Cardiac muscle cell (in vitro differentiated cells and primary cell): ENCODE data around the gene G0S2. TPM values are rescaled to one million over a fixed set of nuclear protein-coding genes. Genes with fewer than 3 reads are reported as not detected.

Source experiments
- DNase-seq, 2 donors: peaks; one replicate each; pipeline versions ENCODE4 v3.0.0 to v3.0.0-alpha.2; 2010 to 2017; ENCODE audit warnings: low read depth in 1 of 2, low spot score in 1 of 2
- H3K27ac ChIP-seq: fragments of 200-600 bp; sonication (generic); 2 replicates; pipeline ENCODE4 v1.5.1; 2016
- H3K27me3 ChIP-seq: fragments of 200-600 bp; sonication (generic); 2 replicates; pipeline ENCODE4 v1.6.0; 2016; ENCODE audit warnings: control low read depth
- H3K36me3 ChIP-seq: fragments of 200-600 bp; sonication (generic); 2 replicates; pipeline ENCODE4 v1.5.1; 2016; ENCODE audit warnings: control low read depth
- H3K4me1 ChIP-seq: fragments of 200-600 bp; sonication (generic); 2 replicates; pipeline ENCODE4 v1.8.1; 2017; ENCODE audit warnings: low read depth, mild to moderate bottlenecking, mixed run types
- H3K4me3 ChIP-seq: fragments of 200-600 bp; sonication (generic); 2 replicates; pipeline ENCODE4 v1.5.1; 2016; ENCODE audit warnings: mild to moderate bottlenecking
- H3K9me3 ChIP-seq: fragments of 200-600 bp; sonication (generic); 2 replicates; pipeline ENCODE4 v1.5.1; 2017; ENCODE audit warnings: low read depth, mild to moderate bottlenecking, control low read depth
- polyA plus RNA-seq: library from polyadenylated mRNA; unstranded; fragments of >200 nt; fragmentation: Nextera tagmentation; extraction: Ambion mirVana; gene quantifications from 2 replicates; pipeline ENCODE4 v1.2.1, GENCODE V29; 2016
- total RNA-seq: library from RNA; depleted of rRNA; stranded (reverse); fragments of >200 nt; gene quantifications from 2 replicates; pipeline ENCODE4 v1.2.3, GENCODE V29; 2016
- TF ChIP-seq, protein P1 (sequence below): IDR thresholded peaks from 2 replicates; pipeline ENCODE4 v1.5.1; 2012; ENCODE audit warnings: low read depth, mild to moderate bottlenecking, low read length

The G0S2 gene
- total and polyA plus RNA-seq, 2 experiments from 2014 or later, result 40.0 to 73.5 TPM

DNA sequence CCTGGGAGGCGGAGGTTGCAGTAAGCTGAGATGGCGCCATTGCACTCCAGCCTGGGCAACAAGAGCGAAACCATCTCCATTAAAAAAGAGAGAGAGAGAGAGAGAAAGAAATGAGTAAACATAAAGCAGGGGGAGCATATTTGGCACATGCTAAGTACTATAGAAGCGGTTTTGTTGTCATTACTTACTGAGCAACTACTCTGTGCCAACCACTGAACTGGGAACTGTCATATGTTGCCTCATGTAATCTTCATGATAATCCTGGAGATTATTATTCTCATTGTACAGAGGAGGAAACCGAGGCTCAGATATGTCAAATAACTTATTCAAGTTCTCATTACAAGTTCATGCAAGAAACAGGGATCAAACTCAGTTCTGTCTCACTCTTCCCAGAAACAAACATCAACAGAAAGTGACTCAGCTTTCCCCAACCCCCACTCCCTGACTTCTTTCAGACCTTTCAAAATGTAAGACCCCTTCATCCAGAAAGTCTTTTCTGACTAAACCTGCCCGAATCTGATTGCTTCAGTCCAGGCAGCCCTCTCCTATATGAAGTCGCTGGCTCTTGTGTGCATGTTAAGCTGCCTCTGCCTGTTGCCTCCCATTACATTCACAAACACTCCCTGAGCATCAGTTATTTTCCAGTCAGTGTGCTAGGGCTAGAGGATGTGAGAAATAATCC is 46.5 kb upstream of the G0S2 start:
- Histone ChIP-seq H3K27me3 (no peaks in the 10 kb centered on the region), H3K36me3 (no peaks in the 10 kb centered on the region), H3K9me3 (no peaks in the 10 kb centered on the region), H3K4me1 (peaks cover 22% of the 10 kb centered on the region), H3K27ac (no peak overlapping the region), H3K4me3 (no peak overlapping the region)
- TF ChIP-seq, protein P1, sequence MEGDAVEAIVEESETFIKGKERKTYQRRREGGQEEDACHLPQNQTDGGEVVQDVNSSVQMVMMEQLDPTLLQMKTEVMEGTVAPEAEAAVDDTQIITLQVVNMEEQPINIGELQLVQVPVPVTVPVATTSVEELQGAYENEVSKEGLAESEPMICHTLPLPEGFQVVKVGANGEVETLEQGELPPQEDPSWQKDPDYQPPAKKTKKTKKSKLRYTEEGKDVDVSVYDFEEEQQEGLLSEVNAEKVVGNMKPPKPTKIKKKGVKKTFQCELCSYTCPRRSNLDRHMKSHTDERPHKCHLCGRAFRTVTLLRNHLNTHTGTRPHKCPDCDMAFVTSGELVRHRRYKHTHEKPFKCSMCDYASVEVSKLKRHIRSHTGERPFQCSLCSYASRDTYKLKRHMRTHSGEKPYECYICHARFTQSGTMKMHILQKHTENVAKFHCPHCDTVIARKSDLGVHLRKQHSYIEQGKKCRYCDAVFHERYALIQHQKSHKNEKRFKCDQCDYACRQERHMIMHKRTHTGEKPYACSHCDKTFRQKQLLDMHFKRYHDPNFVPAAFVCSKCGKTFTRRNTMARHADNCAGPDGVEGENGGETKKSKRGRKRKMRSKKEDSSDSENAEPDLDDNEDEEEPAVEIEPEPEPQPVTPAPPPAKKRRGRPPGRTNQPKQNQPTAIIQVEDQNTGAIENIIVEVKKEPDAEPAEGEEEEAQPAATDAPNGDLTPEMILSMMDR, result no peak
- DNase-seq, result no peak

DNA sequence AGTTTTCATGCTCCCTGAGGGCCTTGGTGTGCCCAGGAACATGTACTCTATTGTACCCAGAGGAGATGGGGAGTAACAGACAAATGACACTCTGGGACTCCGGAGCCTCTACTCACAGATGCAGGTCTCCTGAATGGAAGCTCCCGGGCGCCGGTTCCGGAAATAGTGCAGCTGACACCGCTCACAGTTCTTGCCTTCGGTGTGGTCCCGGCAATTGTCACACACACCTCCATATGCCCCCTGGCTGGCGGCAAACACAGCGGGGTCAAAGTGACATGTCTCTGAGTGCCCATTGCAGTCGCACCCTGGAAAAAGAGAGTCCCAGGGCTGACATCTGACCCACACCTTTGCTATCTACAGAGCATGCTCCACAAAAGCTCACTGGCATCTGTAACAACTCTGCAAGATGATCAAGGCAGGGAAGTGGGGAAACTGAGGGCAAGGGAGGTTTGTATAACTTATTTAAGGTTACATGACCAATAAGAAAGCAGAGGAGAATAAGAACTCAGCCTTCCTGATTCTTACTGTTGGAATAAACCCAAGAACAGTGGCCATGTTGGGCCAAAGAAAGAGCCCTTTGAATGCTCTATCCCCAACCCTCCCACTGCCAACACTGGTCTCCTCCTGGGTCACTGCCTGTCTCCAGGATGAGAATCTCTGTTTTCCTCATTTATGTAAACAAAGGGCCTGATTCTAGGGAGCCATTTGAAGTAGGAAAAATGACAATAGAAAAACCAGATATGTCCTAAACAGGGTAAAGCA is 45.4 kb upstream of the G0S2 start:
- Histone ChIP-seq H3K36me3 (no peaks in the 10 kb centered on the region), H3K27ac (no peak overlapping the region), H3K9me3 (no peaks in the 10 kb centered on the region), H3K4me3 (no peak overlapping the region), H3K4me1 (peaks cover 19% of the 10 kb centered on the region), H3K27me3 (no peaks in the 10 kb centered on the region)
- DNase-seq, result no peak
- TF ChIP-seq, protein P1, result no peak

DNA sequence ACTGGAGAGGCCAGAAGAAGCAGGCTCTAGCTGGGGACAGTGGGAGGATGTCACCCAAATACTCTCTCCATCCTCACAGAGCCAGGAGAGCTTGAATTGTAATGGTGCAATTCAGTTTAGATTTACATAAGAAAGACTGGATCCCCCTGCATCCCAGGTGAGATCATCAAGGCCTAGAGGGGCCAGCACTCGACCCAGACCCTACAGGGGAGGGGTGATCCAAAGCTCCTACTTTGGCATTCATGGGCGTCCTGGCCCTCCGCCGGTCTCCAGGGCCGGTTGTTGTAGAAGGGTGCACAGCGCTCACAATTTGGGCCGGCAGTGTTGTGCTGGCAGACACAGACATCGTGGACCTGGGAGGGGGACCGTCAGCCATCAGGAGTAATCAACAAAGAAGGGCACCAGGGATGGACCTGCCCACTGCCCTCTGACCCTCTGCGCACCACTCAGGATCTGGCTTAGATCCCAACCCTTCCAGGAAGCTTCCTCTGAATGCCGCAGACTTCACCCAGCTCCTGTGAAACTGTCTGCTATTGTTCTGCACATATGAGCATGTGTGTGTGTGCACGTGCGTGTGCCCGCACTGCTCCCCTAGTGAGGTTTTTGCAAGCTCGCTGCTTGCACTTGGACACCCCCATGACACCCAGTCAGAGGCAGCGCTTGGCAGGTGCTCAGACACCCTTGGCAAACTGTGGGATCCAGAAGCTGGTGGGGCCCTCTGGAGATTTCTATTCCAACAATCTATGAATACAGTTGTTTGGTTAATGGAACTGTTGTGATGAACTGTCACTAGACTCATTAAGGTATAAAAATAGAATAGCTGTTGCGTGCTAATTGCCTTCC is 44.6 kb upstream of the G0S2 start:
- no peaks in the 10 kb centered on the region for H3K36me3 ChIP-seq
- no peaks in the 10 kb centered on the region for H3K27me3 ChIP-seq
- H3K4me3 ChIP-seq, result no peak overlapping the region
- no peaks in the 10 kb centered on the region for H3K9me3 ChIP-seq
- no peak for DNase-seq
- no peak overlapping the region for H3K27ac ChIP-seq
- peaks cover 11% of the 10 kb centered on the region for H3K4me1 ChIP-seq
- TF ChIP-seq, protein P1, result no peak

DNA sequence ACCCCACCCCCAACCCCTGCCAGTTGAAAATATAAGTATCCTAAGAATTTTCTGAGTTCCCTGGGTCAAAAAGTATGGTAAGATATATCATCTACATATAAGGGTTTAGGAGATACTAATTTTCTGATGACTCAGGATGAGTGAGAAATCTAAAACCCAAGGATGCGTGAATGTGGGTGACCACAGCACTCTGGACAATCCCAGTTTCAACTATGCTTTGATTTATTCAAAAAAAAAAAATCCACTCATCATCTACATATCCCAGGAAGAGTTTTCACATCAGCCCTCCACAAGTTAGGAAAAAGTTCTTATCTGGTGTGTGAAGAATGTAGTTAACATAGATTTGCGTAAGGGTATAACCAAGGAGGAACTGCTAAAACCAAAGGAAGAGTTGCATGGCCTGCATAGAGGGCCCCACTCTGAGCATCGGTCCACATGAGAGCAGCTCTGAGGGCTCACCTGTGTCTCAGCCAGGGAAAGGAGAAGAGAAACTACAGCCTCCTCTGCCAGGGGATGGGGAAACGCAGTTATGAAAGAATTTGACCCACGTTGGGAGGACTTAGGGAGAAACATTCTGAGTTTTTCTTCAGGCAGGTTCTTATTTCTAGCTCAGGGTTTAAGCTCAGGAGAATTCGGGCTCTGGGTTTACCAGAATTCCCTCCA is 41.7 kb upstream of the G0S2 start:
- peaks cover 8% of the 10 kb centered on the region for H3K4me1 ChIP-seq
- H3K4me3 ChIP-seq, result no peak overlapping the region
- no peak overlapping the region for H3K27ac ChIP-seq
- H3K9me3 ChIP-seq, result no peaks in the 10 kb centered on the region
- H3K36me3 ChIP-seq, result no peaks in the 10 kb centered on the region
- TF ChIP-seq, protein P1, result no peak
- DNase-seq, result peak in 1 of 2 donors; percentile 19
- H3K27me3 ChIP-seq, result no peaks in the 10 kb centered on the region
